Common myeloid progenitor, CD34-positive (primary cell): ENCODE data around the gene LLPH.
A peak's percentile ranks its signal among the peaks of the same experiment; 100 is the strongest.

Source experiments
- CTCF ChIA-PET: fragments of 350-600 bp; sonication (Branson Sonifier 250); formaldehyde crosslinking; loops from one replicate; lab custom pipeline; 2021; ENCODE audit warnings: antibody characterized with exemption; lab: Charles Lee
- POLR2A ChIA-PET: fragments of 350-600 bp; sonication (Branson Sonifier 250); formaldehyde crosslinking; loops from one replicate; lab custom pipeline; 2021; ENCODE audit warnings: antibody characterized with exemption; lab: Charles Lee
- DNase-seq, 3 donors: peaks; one replicate each; pipeline versions ENCODE4 v3.0.0 to v3.0.0-alpha.2; 2013
- H3K27ac ChIP-seq, 2 experiments: 1 replicate in 1 of 2; 2 replicates in 1 of 2; pipeline ENCODE4 v1.7.0; 2013; ENCODE audit warnings: inconsistent platforms in 2 of 2, low read length in 2 of 2, mild to moderate bottlenecking in 2 of 2, low read depth in 1 of 2, moderate library complexity in 1 of 2; ENCODE audit not compliant: severe bottlenecking in 2 of 2, insufficient read depth in 1 of 2, poor library complexity in 1 of 2
- H3K27me3 ChIP-seq, 5 experiments: replicated peaks in 2 of 5; 1 replicate in 3 of 5; 2 replicates in 2 of 5; pipeline versions ENCODE4 v1.6.1 to v1.7.0; 2013; ENCODE audit warnings: low read length in 4 of 5, mild to moderate bottlenecking in 2 of 5, moderate library complexity in 2 of 5, inconsistent platforms in 1 of 5; ENCODE audit not compliant: insufficient read depth in 5 of 5, control insufficient read depth in 4 of 5
- H3K36me3 ChIP-seq, 4 experiments: 1 replicate in 2 of 4; 2 replicates in 2 of 4; pipeline versions ENCODE4 v1.6.1 to v1.7.0; 2013; ENCODE audit warnings: low read length in 3 of 4, control low read depth in 1 of 4, mild to moderate bottlenecking in 1 of 4; ENCODE audit not compliant: control insufficient read depth in 4 of 4, insufficient read depth in 4 of 4
- H3K4me1 ChIP-seq, 4 experiments: 1 replicate in 3 of 4; 2 replicates in 1 of 4; pipeline versions ENCODE4 v1.6.1 to v1.7.1; 2013; ENCODE audit warnings: low read length in 3 of 4, mild to moderate bottlenecking in 3 of 4, control low read depth in 1 of 4, inconsistent platforms in 1 of 4, moderate library complexity in 1 of 4; ENCODE audit not compliant: control insufficient read depth in 4 of 4, insufficient read depth in 4 of 4; ENCODE audit errors: control extremely low read depth in 1 of 4
- H3K4me3 ChIP-seq, 7 experiments: 1 replicate in 4 of 7; 2 replicates in 3 of 7; pipeline versions ENCODE4 v1.5.1 to v1.7.0; 2013; ENCODE audit warnings: mild to moderate bottlenecking in 7 of 7, low read length in 6 of 7, moderate library complexity in 6 of 7, inconsistent platforms in 2 of 7, low read depth in 2 of 7, control low read depth in 1 of 7; ENCODE audit not compliant: insufficient read depth in 4 of 7, control insufficient read depth in 1 of 7; ENCODE audit errors: extremely low read depth in 1 of 7
- H3K9me3 ChIP-seq, 5 experiments: 1 replicate in 4 of 5; 2 replicates in 1 of 5; pipeline versions ENCODE4 v1.6.1 to v1.7.1; 2013; ENCODE audit warnings: low read length in 4 of 5, mild to moderate bottlenecking in 2 of 5, inconsistent platforms in 1 of 5, low read depth in 1 of 5, moderate library complexity in 1 of 5; ENCODE audit not compliant: control insufficient read depth in 4 of 5, insufficient read depth in 2 of 5; ENCODE audit errors: control extremely low read depth in 1 of 5
- WGBS: methylation state at CpG from one replicate; pipeline ENCODE4 v1.1.5; 2013; ENCODE audit not compliant: insufficient coverage; 5-methylcytosine and 5-hydroxymethylcytosine counted together

LLPH gene

DNA sequence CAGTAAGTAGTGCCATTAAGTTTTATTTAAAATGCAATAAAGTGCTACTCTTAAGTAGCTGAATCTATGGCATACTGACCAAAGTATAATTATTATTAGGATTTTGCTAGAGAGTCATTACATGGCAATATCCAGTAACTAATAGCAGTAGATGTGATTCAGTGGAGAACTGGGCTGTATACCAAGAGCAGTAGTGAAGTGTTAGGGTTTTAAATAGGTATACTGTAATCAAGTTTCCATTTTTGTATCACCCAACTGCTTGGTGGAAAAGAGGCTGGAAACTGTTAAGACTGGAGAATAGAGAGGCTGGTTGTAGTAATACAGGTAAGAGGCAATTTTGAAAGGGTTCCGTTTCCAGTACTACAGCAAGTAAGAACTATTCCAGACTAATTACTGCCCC, 13.3 kb upstream of the LLPH start:
- Histone ChIP-seq H3K27ac (peak overlapping the region; percentile 78 to 90), H3K36me3 (peaks cover 20 to 50% (median 36%) of the 10 kb centered on the region in 4 experiments), H3K4me1 (peaks cover 14 to 36% (median 25%) of the 10 kb centered on the region in 4 experiments), H3K9me3 (peaks cover 8 to 37% (median 12%) of the 10 kb centered on the region in 5 experiments), H3K27me3 (no peaks in the 10 kb centered on the region), H3K4me3 (no peak overlapping the region)
- CTCF ChIA-PET = interaction anchor here (0.8 to 2.3 kb wide), 7 partner anchors 13 to 549 kb away, joined by 3 to 8 read pairs (median 4); partner anchors contain the start of gene LLPH
- POLR2A ChIA-PET = interaction anchor here (2.1 kb wide), 1 partner anchor 13 kb away, joined by 8 read pairs; the partner anchor contains the start of gene LLPH
- no CpG with 5 or more reads among the region's 1 CpG for WGBS
- no peak for DNase-seq

DNA sequence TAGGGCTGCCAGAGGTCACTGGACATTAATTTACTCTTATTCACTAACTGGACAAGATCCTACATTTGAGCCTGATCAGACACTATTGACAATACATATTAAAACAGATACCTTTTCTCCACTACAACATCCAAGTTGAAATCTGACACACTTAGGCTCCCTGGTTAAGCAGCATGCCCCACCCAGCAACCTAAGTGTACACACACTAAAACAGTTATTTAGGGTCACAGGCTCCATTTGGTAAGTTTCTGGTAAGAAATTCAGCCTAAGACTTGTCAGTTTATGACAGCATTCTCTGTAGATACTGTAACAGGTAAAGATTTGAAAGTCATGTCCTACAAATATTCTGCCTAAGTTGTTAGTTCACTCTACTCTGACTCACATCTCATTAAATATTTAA, 12.3 kb upstream of the LLPH start:
- DNase-seq = no peak
- ChIA-PET CTCF (interaction anchor here (2.3 kb wide), 1 partner anchor 19 kb away, joined by 8 read pairs; no protein-coding TSS in a partner anchor), POLR2A (no interaction called here)
- Histone ChIP-seq H3K36me3 (peaks cover 24 to 56% (median 38%) of the 10 kb centered on the region in 4 experiments), H3K27me3 (no peaks in the 10 kb centered on the region), H3K27ac (peak overlapping the region in 1 of 2 experiments; percentile 90), H3K4me3 (no peak overlapping the region), H3K4me1 (peaks cover 14 to 36% (median 25%) of the 10 kb centered on the region in 4 experiments), H3K9me3 (peaks cover 8 to 37% (median 12%) of the 10 kb centered on the region in 5 experiments)

DNA sequence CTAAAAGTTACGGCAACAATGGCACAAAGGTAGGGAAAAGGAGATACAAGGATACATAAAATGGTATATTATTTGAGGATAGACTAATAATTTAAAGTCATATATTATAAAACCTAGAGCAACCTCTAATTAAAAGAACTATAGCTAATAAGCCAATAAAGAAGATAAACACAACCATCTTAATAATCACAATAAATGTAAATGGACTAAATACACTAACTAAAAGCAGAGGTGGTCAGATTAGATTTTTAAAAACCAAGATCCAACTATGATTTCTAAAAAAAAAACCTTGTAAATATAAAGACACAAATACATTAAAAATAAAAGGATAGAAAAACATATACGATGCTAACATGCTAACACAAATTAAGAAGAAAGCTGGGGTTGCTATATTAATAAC, 10.7 kb upstream of the LLPH start:
- no peak overlapping the region for H3K4me3 ChIP-seq
- H3K4me1 ChIP-seq = peaks cover 13 to 30% (median 23%) of the 10 kb centered on the region in 4 experiments
- H3K36me3 ChIP-seq = peaks cover 27 to 70% (median 46%) of the 10 kb centered on the region in 4 experiments
- WGBS = no CpG with 5 or more reads among the region's 2 CpGs
- CTCF ChIA-PET = interaction anchor here (2.7 kb wide), 1 partner anchor 10 kb away, joined by 9 read pairs; the partner anchor contains the start of gene LLPH
- POLR2A ChIA-PET = no interaction called here
- H3K27me3 ChIP-seq = no peaks in the 10 kb centered on the region
- H3K27ac ChIP-seq = no peak overlapping the region
- DNase-seq = peak in 1 of 3 donors; percentile 8
- peaks cover 8 to 37% (median 12%) of the 10 kb centered on the region in 5 experiments for H3K9me3 ChIP-seq

DNA sequence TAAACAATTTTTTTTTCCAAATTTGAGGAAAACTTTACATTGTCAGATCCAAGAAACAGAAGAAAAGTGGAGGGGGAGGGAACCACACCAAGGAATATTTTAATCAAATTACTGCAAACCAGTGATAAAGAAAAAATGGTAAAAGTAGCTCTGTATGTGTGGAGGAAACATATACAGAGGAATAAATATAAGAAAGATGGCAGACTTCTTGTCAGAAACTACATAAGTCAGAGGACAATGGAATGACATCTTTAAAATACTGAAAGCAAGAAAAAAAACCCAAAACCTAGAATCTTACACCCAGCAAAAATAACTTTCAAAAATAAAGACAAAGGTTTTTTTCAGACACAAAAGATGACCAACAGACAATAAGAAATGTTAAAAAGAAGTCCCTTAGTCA, 10.2 kb upstream of the LLPH start:
- CTCF ChIA-PET = interaction anchor here (0.6 to 2.7 kb wide), 2 partner anchors 10 to 1653 kb away, joined by 3 to 9 read pairs; partner anchors contain the start of gene LLPH
- POLR2A ChIA-PET = no interaction called here
- peaks cover 24 to 73% (median 47%) of the 10 kb centered on the region in 4 experiments for H3K36me3 ChIP-seq

DNA sequence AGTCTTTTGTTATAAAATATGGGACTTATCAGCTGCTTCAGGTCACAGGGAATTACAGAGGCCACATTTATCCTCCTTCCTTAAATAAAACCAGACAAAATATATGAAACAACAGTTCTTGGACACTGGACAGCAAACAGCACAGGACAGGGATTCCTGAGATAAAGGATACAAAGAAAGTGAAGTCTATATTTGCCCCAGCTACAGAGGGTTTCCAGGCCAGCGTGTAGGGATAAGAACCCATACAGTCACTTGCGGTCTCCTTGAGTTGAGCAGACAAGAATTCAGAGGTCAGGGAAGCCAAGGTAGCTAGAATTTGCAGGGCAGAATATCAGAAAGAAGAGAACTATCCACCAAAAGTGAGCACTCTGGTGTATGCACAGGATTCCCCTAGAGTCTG, 8.8 kb upstream of the LLPH start:
- Histone ChIP-seq H3K4me1 (peaks cover 3 to 11% (median 5%) of the 10 kb centered on the region in 4 experiments), H3K27me3 (no peaks in the 10 kb centered on the region), H3K27ac (no peak overlapping the region), H3K9me3 (peaks cover 8 to 37% (median 12%) of the 10 kb centered on the region in 5 experiments), H3K36me3 (peaks cover 24 to 73% (median 46%) of the 10 kb centered on the region in 4 experiments), H3K4me3 (no peak overlapping the region)
- CTCF ChIA-PET = interaction anchor here (0.9 to 2.7 kb wide), 3 partner anchors 9 to 825 kb away, joined by 3 to 9 read pairs (median 3); partner anchors contain the start of gene LLPH
- no peak for DNase-seq
- POLR2A ChIA-PET = no interaction called here
- WGBS = 94% methylated on average over 2 of the region's 2 CpGs

More for the DNA sequence above, 10.2 kb upstream of the LLPH start:
- Histone ChIP-seq H3K9me3 (peaks cover 8 to 37% (median 12%) of the 10 kb centered on the region in 5 experiments), H3K4me1 (peaks cover 10 to 24% (median 18%) of the 10 kb centered on the region in 4 experiments), H3K27me3 (no peaks in the 10 kb centered on the region), H3K4me3 (peak overlapping the region in 1 of 7 experiments; percentile 2), H3K27ac (no peak overlapping the region)
- DNase-seq = peak in 2 of 3 donors; percentile 64 to 65

DNA sequence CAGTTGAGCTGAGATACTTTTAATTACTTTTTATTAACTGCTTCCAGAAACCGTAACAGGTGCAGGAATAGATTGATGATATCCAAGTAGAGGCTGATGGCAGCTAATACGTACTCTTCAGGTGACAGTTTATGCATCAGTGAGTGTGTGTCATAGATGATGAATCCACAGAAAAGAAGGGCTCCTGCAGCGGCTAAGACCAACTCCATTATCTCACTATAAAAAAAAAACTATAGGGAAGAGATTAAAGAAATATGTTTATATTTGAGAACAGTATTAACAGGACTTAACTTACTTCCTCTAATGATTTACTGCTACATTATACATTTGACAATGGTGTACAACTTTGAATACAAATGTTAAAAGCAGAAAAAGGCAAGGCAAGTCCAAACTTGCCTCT, 7.4 kb upstream of the LLPH start:
- Histone ChIP-seq H3K27me3 (no peaks in the 10 kb centered on the region), H3K36me3 (peaks cover 24 to 67% (median 41%) of the 10 kb centered on the region in 4 experiments), H3K27ac (no peak overlapping the region), H3K4me3 (no peak overlapping the region), H3K4me1 (peaks cover 0 to under 1% (median 0%) of the 10 kb centered on the region in 4 experiments), H3K9me3 (peaks cover 8 to 34% (median 12%) of the 10 kb centered on the region in 5 experiments)
- POLR2A ChIA-PET = interaction anchor here (0.6 kb wide), 2 partner anchors 197 to 263 kb away, joined by 3 to 4 read pairs; no protein-coding TSS in a partner anchor
- CTCF ChIA-PET = no interaction called here
- WGBS = no CpG with 5 or more reads among the region's 3 CpGs
- DNase-seq = no peak

DNA sequence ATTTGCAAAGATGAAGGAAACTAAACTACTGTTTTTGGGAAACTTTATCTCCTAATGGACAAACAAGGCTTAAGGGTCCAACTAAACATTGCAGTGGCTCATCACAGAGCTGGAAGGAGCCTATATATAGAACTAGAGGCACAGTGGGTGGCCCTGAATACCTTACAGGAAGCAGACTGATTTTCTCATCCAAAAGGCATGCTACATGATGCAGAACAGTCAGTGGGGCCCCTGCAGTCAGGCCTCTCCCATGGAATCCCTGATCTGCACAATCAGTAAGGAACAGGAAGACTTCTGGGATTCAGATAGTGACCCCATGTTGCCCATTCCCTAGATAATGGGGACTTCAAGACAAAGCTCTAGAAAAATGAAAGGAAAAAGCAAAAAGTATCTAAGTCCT, 1.9 kb upstream of the LLPH start:
- no peak for DNase-seq
- no peaks in the 10 kb centered on the region for H3K27me3 ChIP-seq
- H3K4me1 ChIP-seq = peaks cover 10 to 27% (median 17%) of the 10 kb centered on the region in 4 experiments
- peaks cover 9 to 26% (median 20%) of the 10 kb centered on the region in 4 experiments for H3K36me3 ChIP-seq
- H3K27ac ChIP-seq = no peak overlapping the region
- H3K9me3 ChIP-seq = no peaks in the 10 kb centered on the region
- ChIA-PET POLR2A (interaction anchor here (0.6 kb wide), 1 partner anchor 16 kb away, joined by 7 read pairs; no protein-coding TSS in a partner anchor), CTCF (interaction anchor here (0.9 to 1.8 kb wide), 4 partner anchors 10 to 103 kb away, joined by 3 to 5 read pairs (median 4); no protein-coding TSS in a partner anchor)
- peak overlapping the region in 1 of 7 experiments; percentile 17 for H3K4me3 ChIP-seq
